ENCODE results near the gene TFCP2. TPM values are rescaled to one million over a fixed set of nuclear protein-coding genes. Genes with fewer than 3 reads are reported as not detected.
A peak's percentile ranks its signal among the peaks of the same experiment; 100 is the strongest.
"Not testable (repeated sequence)": the region's sequence is repeated elsewhere in the genome, so short reads cannot be mapped to it uniquely, and the experiment has no call there.

Gene TFCP2
- 6.4 and 7.8 TPM in 2 replicates for total RNA-seq

- TF ChIP-seq CTCF (IDR thresholded peaks at IDR 0.05; ENCODE audit: insufficient read depth, low read depth, low read length): no peak
- DNase-seq (ENCODE audit: low read depth): peak; percentile 98
- H3K4me3 ChIP-seq (ENCODE audit: low read depth, low read length): peak within 1 kb of the TSS; percentile 86
Observed at GRCh38 chr12:51172515-51173431, at the start of gene TFCP2. Gene TFCP2, minus strand, starts transcription at chr12:51173135. Its CDS starts 713 bp downstream, at chr12:51172422.

- DNase-seq (ENCODE audit: low read depth): peak; percentile 31
- no peak overlapping the region for H3K4me3 ChIP-seq (ENCODE audit: low read depth, low read length)
- TF ChIP-seq CTCF (IDR thresholded peaks at IDR 0.05; ENCODE audit: insufficient read depth, low read depth, low read length): no peak
Observed at GRCh38 chr12:51222461-51222860, 49.5 kb upstream of the TFCP2 start.

- not testable (repeated sequence) for H3K4me3 ChIP-seq (ENCODE audit: low read depth, low read length); DNase-seq (ENCODE audit: low read depth)
Observed at GRCh38 chr12:51219857-51220256, 46.9 kb upstream of the TFCP2 start.

GRCh38 chr12:51219322-51219721, 46.4 kb upstream of the TFCP2 start:
- no peak for TF ChIP-seq CTCF (IDR thresholded peaks at IDR 0.05; ENCODE audit: insufficient read depth, low read depth, low read length)
- no peak overlapping the region for H3K4me3 ChIP-seq (ENCODE audit: low read depth, low read length)
- no peak for DNase-seq (ENCODE audit: low read depth)

- no peak for DNase-seq (ENCODE audit: low read depth)
- TF ChIP-seq CTCF (IDR thresholded peaks at IDR 0.05; ENCODE audit: insufficient read depth, low read depth, low read length): no peak
- peak overlapping the region; percentile 77 for H3K4me3 ChIP-seq (ENCODE audit: low read depth, low read length)
Observed at GRCh38 chr12:51218607-51219161, 45.7 kb upstream of the TFCP2 start.

GRCh38 chr12:51217968-51218606, 45.2 kb upstream of the TFCP2 start, which contains the start of gene POU6F1:
Gene POU6F1, minus strand, starts transcription at chr12:51218062. Its CDS starts 11,226 bp downstream, at chr12:51206836.
- DNase-seq (ENCODE audit: low read depth): peak; percentile 76
- peak within 1 kb of the TSS; percentile 77 for H3K4me3 ChIP-seq (ENCODE audit: low read depth, low read length)
- peak; percentile 62 for TF ChIP-seq CTCF (IDR thresholded peaks at IDR 0.05; ENCODE audit: insufficient read depth, low read depth, low read length)
